ENCODE measurements around the gene APOA4. TPM values are rescaled to one million over a fixed set of nuclear protein-coding genes. Genes with fewer than 3 reads are reported as not detected.

APOA4 gene
- total and polyA plus RNA-seq, 4 donors: 0.89 to 382 (median 131) TPM

DNA sequence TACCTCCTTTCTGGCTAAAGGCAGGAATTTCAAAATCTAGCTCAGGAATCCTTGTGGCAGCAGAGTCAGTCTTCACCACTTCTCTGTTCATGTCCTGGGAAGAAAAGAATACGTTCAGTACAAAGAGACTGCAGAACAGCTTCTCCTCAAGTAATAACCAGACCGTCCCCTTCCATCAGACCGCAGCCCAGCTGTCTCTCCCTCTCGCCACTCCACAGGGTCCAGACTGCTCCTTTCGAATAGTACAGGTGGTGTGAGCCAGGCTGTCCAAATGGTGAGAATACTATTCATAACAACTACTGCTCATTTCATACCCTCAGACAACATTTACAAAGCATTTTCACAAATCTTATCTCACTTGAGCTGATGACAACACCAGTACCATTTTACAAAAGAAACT is 36.1 kb downstream of the APOA4 start:
- Histone ChIP-seq H3K27me3 (ENCODE audit: control insufficient read depth in 4 of 4, insufficient read depth in 4 of 4, low read length in 3 of 4) (no peaks in the 10 kb centered on the region), H3K27ac (ENCODE audit: low read depth in 1 of 2, low read length in 2 of 2) (no peak overlapping the region), H3K4me3 (ENCODE audit: low read depth in 1 of 3, low read length in 3 of 3) (peak overlapping the region; percentile 42 to 78 (median 68)), H3K36me3 (ENCODE audit: control insufficient read depth in 4 of 4, insufficient read depth in 3 of 4, low read depth in 1 of 4, low read length in 3 of 4) (peaks cover 10 to 41% (median 35%) of the 10 kb centered on the region in 4 donors), H3K9ac (ENCODE audit: low read depth in 1 of 2, low read length in 2 of 2) (peak overlapping the region in 1 of 2 donors; percentile 9), H3K9me3 (ENCODE audit: control insufficient read depth in 4 of 4, low read length in 3 of 4) (no peaks in the 10 kb centered on the region), H3K4me1 (ENCODE audit: control insufficient read depth in 4 of 4, insufficient read depth in 4 of 4, low read length in 3 of 4) (peaks cover 0 to 48% (median 42%) of the 10 kb centered on the region in 4 donors)
- no peak for DNase-seq (ENCODE audit: low spot score)
- no peak for TF ChIP-seq GABPA (IDR thresholded peaks at IDR 0.05 in 1 of 2, conservative IDR thresholded peaks at IDR 0.05 in 1 of 2)
- TF ChIP-seq, protein P1, sequence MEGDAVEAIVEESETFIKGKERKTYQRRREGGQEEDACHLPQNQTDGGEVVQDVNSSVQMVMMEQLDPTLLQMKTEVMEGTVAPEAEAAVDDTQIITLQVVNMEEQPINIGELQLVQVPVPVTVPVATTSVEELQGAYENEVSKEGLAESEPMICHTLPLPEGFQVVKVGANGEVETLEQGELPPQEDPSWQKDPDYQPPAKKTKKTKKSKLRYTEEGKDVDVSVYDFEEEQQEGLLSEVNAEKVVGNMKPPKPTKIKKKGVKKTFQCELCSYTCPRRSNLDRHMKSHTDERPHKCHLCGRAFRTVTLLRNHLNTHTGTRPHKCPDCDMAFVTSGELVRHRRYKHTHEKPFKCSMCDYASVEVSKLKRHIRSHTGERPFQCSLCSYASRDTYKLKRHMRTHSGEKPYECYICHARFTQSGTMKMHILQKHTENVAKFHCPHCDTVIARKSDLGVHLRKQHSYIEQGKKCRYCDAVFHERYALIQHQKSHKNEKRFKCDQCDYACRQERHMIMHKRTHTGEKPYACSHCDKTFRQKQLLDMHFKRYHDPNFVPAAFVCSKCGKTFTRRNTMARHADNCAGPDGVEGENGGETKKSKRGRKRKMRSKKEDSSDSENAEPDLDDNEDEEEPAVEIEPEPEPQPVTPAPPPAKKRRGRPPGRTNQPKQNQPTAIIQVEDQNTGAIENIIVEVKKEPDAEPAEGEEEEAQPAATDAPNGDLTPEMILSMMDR (IDR thresholded peaks at IDR 0.05; ENCODE audit: low read depth, low read length, missing input control): no peak
- no peak for TF ChIP-seq SP1 (IDR thresholded peaks at IDR 0.05)
- no peak for TF ChIP-seq EGR1 (IDR thresholded peaks at IDR 0.05; ENCODE audit: low read depth in 2 of 2)
- TF ChIP-seq RAD21 (IDR thresholded peaks at IDR 0.05): no peak
- no peak for TF ChIP-seq YY1 (IDR thresholded peaks at IDR 0.05)
- no peak for TF ChIP-seq FOXA1 (IDR thresholded peaks at IDR 0.05)
- TF ChIP-seq HNF4A (conservative IDR thresholded peaks at IDR 0.05): no peak
- TF ChIP-seq HNF4G (IDR thresholded peaks at IDR 0.05): no peak
- TF ChIP-seq, protein P2, sequence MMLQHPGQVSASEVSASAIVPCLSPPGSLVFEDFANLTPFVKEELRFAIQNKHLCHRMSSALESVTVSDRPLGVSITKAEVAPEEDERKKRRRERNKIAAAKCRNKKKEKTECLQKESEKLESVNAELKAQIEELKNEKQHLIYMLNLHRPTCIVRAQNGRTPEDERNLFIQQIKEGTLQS (IDR thresholded peaks at IDR 0.05): no peak
- TF ChIP-seq TAF1 (conservative IDR thresholded peaks at IDR 0.05): no peak
- TF ChIP-seq FOXA2 (IDR thresholded peaks at IDR 0.05): no peak
- TF ChIP-seq, protein P3, sequence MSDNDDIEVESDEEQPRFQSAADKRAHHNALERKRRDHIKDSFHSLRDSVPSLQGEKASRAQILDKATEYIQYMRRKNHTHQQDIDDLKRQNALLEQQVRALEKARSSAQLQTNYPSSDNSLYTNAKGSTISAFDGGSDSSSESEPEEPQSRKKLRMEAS (IDR thresholded peaks at IDR 0.05): no peak
- TF ChIP-seq NR2F2 (IDR thresholded peaks at IDR 0.05): no peak
- TF ChIP-seq, protein P4, sequence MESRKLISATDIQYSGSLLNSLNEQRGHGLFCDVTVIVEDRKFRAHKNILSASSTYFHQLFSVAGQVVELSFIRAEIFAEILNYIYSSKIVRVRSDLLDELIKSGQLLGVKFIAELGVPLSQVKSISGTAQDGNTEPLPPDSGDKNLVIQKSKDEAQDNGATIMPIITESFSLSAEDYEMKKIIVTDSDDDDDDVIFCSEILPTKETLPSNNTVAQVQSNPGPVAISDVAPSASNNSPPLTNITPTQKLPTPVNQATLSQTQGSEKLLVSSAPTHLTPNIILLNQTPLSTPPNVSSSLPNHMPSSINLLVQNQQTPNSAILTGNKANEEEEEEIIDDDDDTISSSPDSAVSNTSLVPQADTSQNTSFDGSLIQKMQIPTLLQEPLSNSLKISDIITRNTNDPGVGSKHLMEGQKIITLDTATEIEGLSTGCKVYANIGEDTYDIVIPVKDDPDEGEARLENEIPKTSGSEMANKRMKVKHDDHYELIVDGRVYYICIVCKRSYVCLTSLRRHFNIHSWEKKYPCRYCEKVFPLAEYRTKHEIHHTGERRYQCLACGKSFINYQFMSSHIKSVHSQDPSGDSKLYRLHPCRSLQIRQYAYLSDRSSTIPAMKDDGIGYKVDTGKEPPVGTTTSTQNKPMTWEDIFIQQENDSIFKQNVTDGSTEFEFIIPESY (IDR thresholded peaks at IDR 0.05): no peak
- TF ChIP-seq, protein P5, sequence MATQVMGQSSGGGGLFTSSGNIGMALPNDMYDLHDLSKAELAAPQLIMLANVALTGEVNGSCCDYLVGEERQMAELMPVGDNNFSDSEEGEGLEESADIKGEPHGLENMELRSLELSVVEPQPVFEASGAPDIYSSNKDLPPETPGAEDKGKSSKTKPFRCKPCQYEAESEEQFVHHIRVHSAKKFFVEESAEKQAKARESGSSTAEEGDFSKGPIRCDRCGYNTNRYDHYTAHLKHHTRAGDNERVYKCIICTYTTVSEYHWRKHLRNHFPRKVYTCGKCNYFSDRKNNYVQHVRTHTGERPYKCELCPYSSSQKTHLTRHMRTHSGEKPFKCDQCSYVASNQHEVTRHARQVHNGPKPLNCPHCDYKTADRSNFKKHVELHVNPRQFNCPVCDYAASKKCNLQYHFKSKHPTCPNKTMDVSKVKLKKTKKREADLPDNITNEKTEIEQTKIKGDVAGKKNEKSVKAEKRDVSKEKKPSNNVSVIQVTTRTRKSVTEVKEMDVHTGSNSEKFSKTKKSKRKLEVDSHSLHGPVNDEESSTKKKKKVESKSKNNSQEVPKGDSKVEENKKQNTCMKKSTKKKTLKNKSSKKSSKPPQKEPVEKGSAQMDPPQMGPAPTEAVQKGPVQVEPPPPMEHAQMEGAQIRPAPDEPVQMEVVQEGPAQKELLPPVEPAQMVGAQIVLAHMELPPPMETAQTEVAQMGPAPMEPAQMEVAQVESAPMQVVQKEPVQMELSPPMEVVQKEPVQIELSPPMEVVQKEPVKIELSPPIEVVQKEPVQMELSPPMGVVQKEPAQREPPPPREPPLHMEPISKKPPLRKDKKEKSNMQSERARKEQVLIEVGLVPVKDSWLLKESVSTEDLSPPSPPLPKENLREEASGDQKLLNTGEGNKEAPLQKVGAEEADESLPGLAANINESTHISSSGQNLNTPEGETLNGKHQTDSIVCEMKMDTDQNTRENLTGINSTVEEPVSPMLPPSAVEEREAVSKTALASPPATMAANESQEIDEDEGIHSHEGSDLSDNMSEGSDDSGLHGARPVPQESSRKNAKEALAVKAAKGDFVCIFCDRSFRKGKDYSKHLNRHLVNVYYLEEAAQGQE (IDR thresholded peaks at IDR 0.05): no peak
- no peak for TF ChIP-seq RXRA (IDR thresholded peaks at IDR 0.05)
- TF ChIP-seq JUND (IDR thresholded peaks at IDR 0.05): no peak
- WGBS: 78% methylated on average over 5 of the region's 5 CpGs
